ENCODE results near the gene HBEGF.
A peak's percentile ranks its signal among the peaks of the same experiment; 100 is the strongest.

HBEGF gene

DNA sequence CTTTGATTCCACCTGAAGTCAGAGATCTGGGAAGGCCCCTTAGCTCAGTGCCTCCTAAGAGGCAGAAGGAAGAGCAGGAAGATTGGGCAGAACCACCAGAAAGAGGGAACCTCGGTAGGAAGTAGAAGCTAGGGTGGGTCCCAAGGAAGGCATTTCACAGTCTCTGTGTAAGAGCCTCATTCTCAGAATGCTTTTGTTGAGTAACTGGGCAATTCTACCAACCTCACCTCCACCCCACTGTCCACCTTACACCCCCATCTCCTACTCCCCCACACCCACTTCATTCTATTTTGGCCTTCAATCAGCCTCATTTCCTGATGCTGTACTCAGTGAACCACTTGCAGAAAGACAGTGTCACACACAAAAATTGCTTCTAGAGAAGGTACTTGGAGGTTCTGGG, 3.5 kb downstream of the HBEGF start:
- Histone ChIP-seq H3K4me3 (peak overlapping the region; percentile 77 to 97 (median 95)), H3K9me3 (replicated peaks in 1 of 11) (peaks cover 0 to 8% (median 0%) of the 10 kb centered on the region in 11 experiments; a peak in 1 of 22 replicates), H3K27me3 (no peaks in the 10 kb centered on the region), H3K4me1 (peaks cover 76 to 87% (median 78%) of the 10 kb centered on the region in 10 experiments), H4K20me1 (peaks cover 24 to 60% (median 46%) of the 10 kb centered on the region in 11 experiments), H3K4me2 (peak overlapping the region; percentile 86 to 100 (median 98)), H3K9ac (peak overlapping the region; percentile 89 to 98 (median 92)), H3K27ac (peak overlapping the region; percentile 77 to 100 (median 96)), H3K36me3 (peaks cover 56 to 78% (median 73%) of the 10 kb centered on the region in 11 experiments)
- no peak; a peak in 1 of 22 replicates for TF ChIP-seq Cebpa-rat (IDR thresholded peaks at IDR 0.05)

DNA sequence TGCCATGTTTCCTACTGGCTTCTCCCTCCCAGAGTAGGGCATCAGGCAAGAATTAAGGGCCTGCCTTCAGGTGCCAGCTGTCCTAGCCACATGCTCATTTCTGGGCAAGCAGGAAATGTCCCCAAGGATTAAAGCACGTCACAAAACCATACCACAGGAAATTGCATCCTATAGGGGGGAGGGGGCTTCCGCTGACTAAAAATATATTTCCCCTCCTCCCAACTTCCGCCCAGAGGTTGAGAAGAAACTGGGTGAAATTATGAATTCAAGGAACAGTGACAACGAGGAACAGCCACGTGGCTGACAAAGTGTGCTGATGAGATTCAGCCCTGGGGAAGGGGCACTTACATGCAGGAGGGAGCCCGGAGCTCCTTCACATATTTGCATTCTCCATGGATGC, 4.1 kb downstream of the HBEGF start:
- Histone ChIP-seq H3K4me3 (peak overlapping the region; percentile 77 to 97 (median 95)), H3K4me1 (peaks cover 76 to 87% (median 78%) of the 10 kb centered on the region in 10 experiments), H3K9me3 (replicated peaks in 1 of 11) (peaks cover 0 to 8% (median 0%) of the 10 kb centered on the region in 11 experiments; a peak in 1 of 22 replicates), H3K4me2 (peak overlapping the region; percentile 86 to 100 (median 98)), H3K36me3 (peaks cover 62 to 84% (median 80%) of the 10 kb centered on the region in 11 experiments), H4K20me1 (peaks cover 30 to 66% (median 52%) of the 10 kb centered on the region in 11 experiments), H3K9ac (peak overlapping the region; percentile 89 to 98 (median 92)), H3K27me3 (no peaks in the 10 kb centered on the region), H3K27ac (peak overlapping the region; percentile 77 to 100 (median 96); a peak in 21 of 22 replicates)
- peak in 10 of 11 experiments; percentile 49 to 97 (median 86); a peak in 18 of 22 replicates for TF ChIP-seq Cebpa-rat (IDR thresholded peaks at IDR 0.05)

DNA sequence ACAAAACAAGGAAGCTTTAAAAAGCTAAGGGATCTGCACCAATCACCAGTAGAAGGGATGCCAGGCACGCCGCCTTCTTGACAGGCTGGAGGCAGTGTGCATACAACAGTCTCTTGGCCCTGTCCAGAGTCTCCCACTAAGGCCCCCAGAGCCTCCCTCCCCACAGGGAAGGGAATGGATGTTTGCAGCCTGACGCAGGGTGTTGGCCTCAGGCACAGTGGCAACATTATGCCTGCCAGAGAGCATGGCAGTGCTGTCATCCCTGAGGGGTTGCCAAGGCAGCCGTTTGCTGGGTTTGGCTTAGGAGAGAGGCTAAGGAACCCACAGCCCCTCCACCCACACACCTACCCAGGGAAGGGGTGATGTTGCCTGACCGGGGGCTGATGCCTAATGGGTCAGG, 4.8 kb downstream of the HBEGF start:
- peak overlapping the region; percentile 77 to 97 (median 95) for H3K4me3 ChIP-seq
- H4K20me1 ChIP-seq, result peaks cover 37 to 73% (median 59%) of the 10 kb centered on the region in 11 experiments
- no peak for TF ChIP-seq Cebpa-rat (IDR thresholded peaks at IDR 0.05)
- peak overlapping the region; percentile 75 to 100 (median 96) for H3K27ac ChIP-seq
- H3K9ac ChIP-seq, result peak overlapping the region; percentile 68 to 98 (median 92); a peak in 21 of 22 replicates
- H3K9me3 ChIP-seq (replicated peaks in 1 of 11), result peaks cover 0 to 8% (median 0%) of the 10 kb centered on the region in 11 experiments; a peak in 1 of 22 replicates
- no peaks in the 10 kb centered on the region for H3K27me3 ChIP-seq
- H3K4me1 ChIP-seq, result peaks cover 76 to 87% (median 79%) of the 10 kb centered on the region in 10 experiments
- peaks cover 69 to 91% (median 86%) of the 10 kb centered on the region in 11 experiments for H3K36me3 ChIP-seq
- H3K4me2 ChIP-seq, result peak overlapping the region; percentile 86 to 100 (median 98)

DNA sequence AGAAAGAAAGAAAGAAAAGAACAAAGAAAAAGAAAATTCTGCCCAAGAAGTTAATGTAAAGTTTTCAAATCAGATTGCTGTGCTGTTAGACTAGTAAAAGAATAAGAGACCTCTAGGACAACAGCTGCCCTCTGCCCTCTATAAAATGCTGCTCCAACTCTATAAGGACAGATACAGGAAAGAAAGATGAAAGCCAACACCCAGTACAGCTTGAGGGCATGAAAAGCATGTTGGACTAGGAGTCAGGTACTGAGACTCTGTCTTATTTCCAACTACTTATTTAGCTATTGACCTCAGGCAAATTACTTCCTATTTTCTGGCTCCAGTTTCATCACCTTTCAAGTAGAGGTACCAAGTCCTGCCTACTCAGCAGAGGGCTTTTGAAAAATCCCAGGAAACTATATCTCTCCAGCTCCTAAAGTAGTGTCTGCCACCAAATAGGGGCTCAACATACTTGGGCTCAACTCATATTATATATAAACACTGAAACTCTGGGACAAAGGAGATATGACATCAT, 5.7 kb downstream of the HBEGF start:
- no peaks in the 10 kb centered on the region for H3K27me3 ChIP-seq
- H3K4me2 ChIP-seq, result peak overlapping the region; percentile 86 to 100 (median 98)
- peak overlapping the region; percentile 77 to 97 (median 95); a peak in 19 of 20 replicates for H3K4me3 ChIP-seq
- peak overlapping the region; percentile 17 to 100 (median 96); a peak in 21 of 22 replicates for H3K27ac ChIP-seq
- no peak for TF ChIP-seq Cebpa-rat (IDR thresholded peaks at IDR 0.05)
- H4K20me1 ChIP-seq, result peaks cover 46 to 75% (median 63%) of the 10 kb centered on the region in 11 experiments
- peak overlapping the region; percentile 68 to 98 (median 92); a peak in 20 of 22 replicates for H3K9ac ChIP-seq
- peaks cover 78 to 99% (median 95%) of the 10 kb centered on the region in 11 experiments for H3K36me3 ChIP-seq
- peaks cover 0 to 7% (median 0%) of the 10 kb centered on the region in 11 experiments; a peak in 1 of 22 replicates for H3K9me3 ChIP-seq (replicated peaks in 1 of 11)
- H3K4me1 ChIP-seq, result peaks cover 84 to 96% (median 88%) of the 10 kb centered on the region in 10 experiments

DNA sequence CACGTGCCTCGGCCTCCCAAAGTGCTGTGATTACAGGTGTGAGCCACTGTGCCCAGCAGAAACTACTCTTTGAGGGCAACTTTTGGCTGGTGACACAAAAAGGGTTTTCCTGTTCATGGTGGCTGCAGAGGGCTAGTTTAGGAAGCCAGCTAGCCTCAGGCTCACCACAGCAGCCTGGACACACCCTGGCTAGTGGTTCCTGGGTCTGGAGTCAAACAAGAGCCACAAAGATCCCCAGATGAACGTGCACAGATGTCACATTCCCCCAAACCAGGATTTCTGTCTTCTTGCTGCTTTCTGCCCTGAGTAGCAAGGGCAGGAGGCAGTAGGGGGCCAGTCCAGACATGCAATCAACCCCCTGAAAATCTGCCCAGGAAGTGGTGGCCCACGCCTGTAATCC, 6.8 kb downstream of the HBEGF start:
- Histone ChIP-seq H3K4me1 (peaks cover 89 to 94% (median 92%) of the 10 kb centered on the region in 10 experiments), H3K36me3 (peaks cover 87 to 99% (median 93%) of the 10 kb centered on the region in 11 experiments), H3K9me3 (replicated peaks in 1 of 11) (no peaks in the 10 kb centered on the region), H3K4me3 (peak overlapping the region in 8 of 10 experiments; percentile 88 to 97 (median 95); a peak in 16 of 20 replicates), H4K20me1 (peaks cover 51 to 75% (median 63%) of the 10 kb centered on the region in 11 experiments), H3K27me3 (no peaks in the 10 kb centered on the region), H3K4me2 (peak overlapping the region; percentile 86 to 100 (median 98)), H3K27ac (peak overlapping the region; percentile 31 to 100 (median 96); a peak in 21 of 22 replicates), H3K9ac (peak overlapping the region; percentile 68 to 98 (median 92); a peak in 20 of 22 replicates)
- TF ChIP-seq Cebpa-rat (IDR thresholded peaks at IDR 0.05), result no peak

DNA sequence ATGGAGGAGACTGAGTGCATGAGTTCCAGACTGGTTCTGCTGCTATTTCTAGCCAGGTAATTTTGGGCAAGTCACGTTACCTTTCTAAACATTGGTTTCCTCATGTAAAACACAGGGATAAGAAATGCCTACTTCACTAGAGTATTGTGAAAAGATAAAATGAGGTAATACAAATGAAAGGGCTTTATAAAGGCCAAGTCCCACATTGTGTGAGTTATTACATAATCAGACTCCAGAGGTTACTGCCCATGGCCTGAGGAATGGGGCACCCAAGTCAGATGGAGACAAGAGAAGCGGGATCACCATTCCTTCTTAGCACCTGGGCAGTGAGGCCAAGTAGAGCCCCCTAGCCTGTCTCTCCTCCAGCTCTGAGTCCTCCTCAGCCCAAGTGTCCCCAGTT, 7.5 kb downstream of the HBEGF start:
- H3K27ac ChIP-seq, result peak overlapping the region in 9 of 11 experiments; percentile 2 to 100 (median 96); a peak in 18 of 22 replicates
- H3K9me3 ChIP-seq (replicated peaks in 1 of 11), result no peaks in the 10 kb centered on the region
- H3K9ac ChIP-seq, result peak overlapping the region in 10 of 11 experiments; percentile 8 to 98 (median 92); a peak in 11 of 22 replicates
- peak overlapping the region in 6 of 10 experiments; percentile 88 to 97 (median 95); a peak in 10 of 20 replicates for H3K4me3 ChIP-seq
- H4K20me1 ChIP-seq, result peaks cover 57 to 82% (median 69%) of the 10 kb centered on the region in 11 experiments
- H3K36me3 ChIP-seq, result peaks cover 90 to 99% (median 93%) of the 10 kb centered on the region in 11 experiments
- H3K4me1 ChIP-seq, result peaks cover 83 to 90% (median 86%) of the 10 kb centered on the region in 10 experiments
- H3K4me2 ChIP-seq, result peak overlapping the region; percentile 86 to 100 (median 98)
- no peaks in the 10 kb centered on the region for H3K27me3 ChIP-seq
- TF ChIP-seq Cebpa-rat (IDR thresholded peaks at IDR 0.05), result no peak

DNA sequence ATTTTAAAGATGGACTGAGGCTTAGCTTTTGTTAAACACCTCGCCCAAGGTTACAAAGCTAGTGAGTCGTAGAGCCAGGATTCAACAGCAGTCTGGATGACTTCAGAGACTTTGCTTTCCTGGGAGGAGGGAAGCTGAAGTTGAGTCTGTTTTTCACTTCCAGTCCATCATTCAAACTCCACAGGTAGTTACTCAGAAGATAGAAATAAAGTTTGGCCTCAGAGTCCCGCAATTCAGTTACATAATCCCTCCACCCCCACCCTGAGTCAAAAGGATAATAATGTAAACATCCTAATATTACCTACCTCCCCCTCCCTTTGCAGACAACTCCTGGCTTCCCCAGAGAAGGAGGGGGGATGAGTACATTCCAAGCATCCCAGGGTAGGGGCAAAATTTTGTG, 8.1 kb downstream of the HBEGF start:
- peak overlapping the region in 9 of 11 experiments; percentile 2 to 100 (median 96); a peak in 13 of 22 replicates for H3K27ac ChIP-seq
- H3K36me3 ChIP-seq, result peaks cover 90 to 99% (median 93%) of the 10 kb centered on the region in 11 experiments
- peak overlapping the region; percentile 86 to 100 (median 98) for H3K4me2 ChIP-seq
- H3K4me3 ChIP-seq, result peak overlapping the region in 5 of 10 experiments; percentile 16 to 97 (median 88); a peak in 3 of 20 replicates
- peak overlapping the region in 8 of 11 experiments; percentile 8 to 97 (median 44); a peak in 9 of 22 replicates for H3K9ac ChIP-seq
- peaks cover 77 to 85% (median 81%) of the 10 kb centered on the region in 10 experiments for H3K4me1 ChIP-seq
- no peak for TF ChIP-seq Cebpa-rat (IDR thresholded peaks at IDR 0.05)
- H3K9me3 ChIP-seq (replicated peaks in 1 of 11), result no peaks in the 10 kb centered on the region
- peaks cover 63 to 88% (median 75%) of the 10 kb centered on the region in 11 experiments for H4K20me1 ChIP-seq
- H3K27me3 ChIP-seq, result no peaks in the 10 kb centered on the region

DNA sequence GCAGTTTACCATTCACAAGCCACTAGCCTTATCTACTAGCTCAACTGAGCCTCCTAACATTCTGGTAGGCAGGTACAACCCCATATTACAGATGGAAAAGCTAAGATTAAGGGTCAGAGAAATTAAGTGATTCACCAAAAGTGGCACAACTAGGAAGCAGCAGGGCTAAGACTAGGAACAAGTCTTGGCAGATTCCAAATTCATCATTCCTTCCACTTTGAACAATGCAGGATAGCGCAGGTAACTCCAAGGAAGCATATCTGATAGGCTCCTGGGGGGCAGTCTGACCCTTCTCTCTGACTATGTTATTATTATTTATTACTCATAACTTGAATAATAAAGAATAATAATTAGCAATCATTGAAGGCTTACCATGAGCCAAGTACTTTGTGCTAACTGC, 8.5 kb downstream of the HBEGF start:
- no peak for TF ChIP-seq Cebpa-rat (IDR thresholded peaks at IDR 0.05)
- H3K9ac ChIP-seq, result peak overlapping the region in 8 of 11 experiments; percentile 5 to 94 (median 28); a peak in 9 of 22 replicates
- peak overlapping the region in 1 of 10 experiments; percentile 4; a peak in 1 of 20 replicates for H3K4me3 ChIP-seq
- peaks cover 68 to 92% (median 79%) of the 10 kb centered on the region in 11 experiments for H4K20me1 ChIP-seq
- peak overlapping the region; percentile 14 to 100 (median 98); a peak in 20 of 22 replicates for H3K4me2 ChIP-seq
- no peaks in the 10 kb centered on the region for H3K9me3 ChIP-seq (replicated peaks in 1 of 11)
- peaks cover 72 to 84% (median 77%) of the 10 kb centered on the region in 10 experiments for H3K4me1 ChIP-seq
- H3K27ac ChIP-seq, result peak overlapping the region in 10 of 11 experiments; percentile 7 to 100 (median 96); a peak in 16 of 22 replicates
- H3K36me3 ChIP-seq, result peaks cover 91 to 100% (median 95%) of the 10 kb centered on the region in 11 experiments
- H3K27me3 ChIP-seq, result no peaks in the 10 kb centered on the region

All from BLaER1 treated with 17β-estradiol and CSF1 and Interleukin-3, amounts not matched to agents 10 nM and 100 nM (cell line).